ENCODE measurements around the gene SFRP5.

DNA sequence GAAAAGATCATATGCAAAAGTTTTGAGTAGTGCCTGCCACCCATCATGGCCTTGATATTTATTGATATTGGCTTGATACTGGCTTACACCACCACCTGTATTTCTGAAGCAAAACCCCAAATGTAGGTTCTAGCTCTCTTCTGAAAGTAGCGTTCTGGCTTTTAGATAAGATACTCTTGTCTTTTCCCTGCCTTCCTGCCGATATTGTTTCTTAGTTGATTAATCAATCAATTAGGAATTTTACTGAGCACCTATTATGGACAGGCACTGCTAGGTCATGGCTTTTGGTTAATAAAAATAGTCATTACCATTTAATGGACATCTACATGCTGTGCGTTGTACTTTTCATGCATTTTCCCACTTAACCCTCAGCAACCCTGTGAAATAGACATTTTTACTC lies 7.9 kb downstream of the SFRP5 start:
- TF ChIP-seq, protein P1, sequence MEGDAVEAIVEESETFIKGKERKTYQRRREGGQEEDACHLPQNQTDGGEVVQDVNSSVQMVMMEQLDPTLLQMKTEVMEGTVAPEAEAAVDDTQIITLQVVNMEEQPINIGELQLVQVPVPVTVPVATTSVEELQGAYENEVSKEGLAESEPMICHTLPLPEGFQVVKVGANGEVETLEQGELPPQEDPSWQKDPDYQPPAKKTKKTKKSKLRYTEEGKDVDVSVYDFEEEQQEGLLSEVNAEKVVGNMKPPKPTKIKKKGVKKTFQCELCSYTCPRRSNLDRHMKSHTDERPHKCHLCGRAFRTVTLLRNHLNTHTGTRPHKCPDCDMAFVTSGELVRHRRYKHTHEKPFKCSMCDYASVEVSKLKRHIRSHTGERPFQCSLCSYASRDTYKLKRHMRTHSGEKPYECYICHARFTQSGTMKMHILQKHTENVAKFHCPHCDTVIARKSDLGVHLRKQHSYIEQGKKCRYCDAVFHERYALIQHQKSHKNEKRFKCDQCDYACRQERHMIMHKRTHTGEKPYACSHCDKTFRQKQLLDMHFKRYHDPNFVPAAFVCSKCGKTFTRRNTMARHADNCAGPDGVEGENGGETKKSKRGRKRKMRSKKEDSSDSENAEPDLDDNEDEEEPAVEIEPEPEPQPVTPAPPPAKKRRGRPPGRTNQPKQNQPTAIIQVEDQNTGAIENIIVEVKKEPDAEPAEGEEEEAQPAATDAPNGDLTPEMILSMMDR (conservative IDR thresholded peaks at IDR 0.05) = no peak
- TF ChIP-seq ZFX (IDR thresholded peaks at IDR 0.05) = no peak

Data from C4-2B (cell line).